HG03558 (cell line): ENCODE data around the gene DENND6B.

Source experiments
- ATAC-seq: cut with Tn5 transposase; IDR thresholded peaks from one replicate; pipeline ENCODE4 v1.9.1; 2021; ENCODE audit warnings: moderate number of reproducible peaks; ENCODE audit not compliant: unreplicated experiment; ENCODE audit errors: extremely low read depth

DENND6B gene

GRCh38 chr22:50316114-50317065 is 10.4 kb downstream of the DENND6B start:
- no peak for ATAC-seq

GRCh38 chr22:50315289-50316113 is 11.3 kb downstream of the DENND6B start:
- no peak for ATAC-seq

- no peak for ATAC-seq
Measured at GRCh38 chr22:50314455-50315288, 12.1 kb downstream of the DENND6B start.

GRCh38 chr22:50314081-50314454 is 12.7 kb downstream of the DENND6B start:
- no peak for ATAC-seq

GRCh38 chr22:50313600-50313999 is 13.2 kb downstream of the DENND6B start:
- ATAC-seq = no peak

GRCh38 chr22:50313021-50313420 is 13.8 kb downstream of the DENND6B start:
- ATAC-seq = no peak

- ATAC-seq = no peak
Measured at GRCh38 chr22:50312371-50312770, 14.4 kb downstream of the DENND6B start.

- ATAC-seq = no peak
Measured at GRCh38 chr22:50311606-50312351, 15.0 kb downstream of the DENND6B start.

- no peak for ATAC-seq
Measured at GRCh38 chr22:50310949-50311444, 15.8 kb downstream of the DENND6B start.

GRCh38 chr22:50310031-50310722 is 16.6 kb downstream of the DENND6B start:
- ATAC-seq = no peak

GRCh38 chr22:50309601-50309991 is 17.2 kb downstream of the DENND6B start:
- no peak for ATAC-seq

- ATAC-seq = no peak
Measured at GRCh38 chr22:50308986-50309600, 17.7 kb downstream of the DENND6B start.

- no peak for ATAC-seq
Measured at GRCh38 chr22:50308597-50308935, 18.2 kb downstream of the DENND6B start.

GRCh38 chr22:50307890-50308596 is 18.8 kb downstream of the DENND6B start:
- ATAC-seq = no peak

- ATAC-seq = no peak
Measured at GRCh38 chr22:50306753-50307749, 19.8 kb downstream of the DENND6B start, which contains the start of gene PLXNB2. PLXNB2 (minus strand) TSS chr22:50307646; CDS start chr22:50290584, 17,062 bp downstream.

GRCh38 chr22:50305923-50306566 is 20.8 kb downstream of the DENND6B start:
- no peak for ATAC-seq
